GM19467 (cell line): ENCODE measurements around the gene NCL.
A peak's percentile ranks its signal among the peaks of the same experiment; 100 is the strongest.
"Not testable (repeated sequence)": the region's sequence is repeated elsewhere in the genome, so short reads cannot be mapped to it uniquely, and the experiment has no call there.

Experiments
- ATAC-seq: cut with Tn5 transposase; IDR thresholded peaks from one replicate; pipeline ENCODE4 v1.9.1; 2021; ENCODE audit warnings: mild to moderate bottlenecking, moderate library complexity; ENCODE audit not compliant: unreplicated experiment

The NCL gene

GRCh38 chr2:231469583-231469950 lies 5.3 kb upstream of the NCL start:
- ATAC-seq, result no peak

DNA sequence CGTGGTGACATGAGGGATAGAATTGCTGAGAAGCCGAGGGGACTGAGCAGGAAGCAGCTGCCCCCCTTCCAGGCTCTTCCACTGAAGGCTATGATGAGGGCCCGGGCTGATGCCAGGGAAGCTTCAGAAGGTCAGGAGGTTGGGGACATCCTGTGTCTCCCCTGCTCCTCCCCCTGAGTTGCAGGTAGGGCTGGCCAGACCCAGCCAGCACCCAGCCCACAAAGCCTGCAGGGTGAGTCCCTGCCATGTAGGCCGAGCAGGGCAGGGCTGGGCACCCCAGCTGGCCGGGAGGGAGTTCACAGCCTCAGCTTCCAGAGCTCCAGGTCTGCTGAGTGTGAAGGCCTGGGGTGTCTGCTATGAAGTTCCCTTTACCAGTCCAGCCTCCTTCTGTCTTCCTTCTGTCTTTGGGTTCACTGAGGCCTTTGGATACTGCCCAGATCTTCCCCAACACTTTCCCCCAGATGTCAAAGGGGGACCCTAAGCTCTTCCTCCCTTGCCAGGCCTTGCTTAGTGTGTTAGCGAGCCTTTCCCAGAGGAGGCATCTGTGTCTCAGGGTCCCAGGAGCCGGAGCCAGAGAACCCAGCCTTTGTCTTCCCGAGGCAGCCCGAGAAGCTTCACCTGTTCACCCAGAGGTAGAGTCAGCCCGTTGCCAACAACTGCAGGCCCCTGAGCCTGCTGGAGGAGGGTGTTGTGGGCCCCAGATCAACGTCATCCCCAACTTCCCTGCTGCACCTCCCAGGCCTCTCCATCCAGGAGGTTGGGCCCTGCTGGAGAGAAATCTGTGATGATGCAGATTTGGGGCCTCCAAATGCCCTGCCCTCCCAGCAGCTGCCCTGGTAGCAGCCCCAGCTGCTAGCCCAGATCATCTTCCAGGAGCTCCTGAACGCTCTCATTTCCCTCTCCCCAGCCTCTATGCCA lies 3.6 kb upstream of the NCL start:
- no peak for ATAC-seq

DNA sequence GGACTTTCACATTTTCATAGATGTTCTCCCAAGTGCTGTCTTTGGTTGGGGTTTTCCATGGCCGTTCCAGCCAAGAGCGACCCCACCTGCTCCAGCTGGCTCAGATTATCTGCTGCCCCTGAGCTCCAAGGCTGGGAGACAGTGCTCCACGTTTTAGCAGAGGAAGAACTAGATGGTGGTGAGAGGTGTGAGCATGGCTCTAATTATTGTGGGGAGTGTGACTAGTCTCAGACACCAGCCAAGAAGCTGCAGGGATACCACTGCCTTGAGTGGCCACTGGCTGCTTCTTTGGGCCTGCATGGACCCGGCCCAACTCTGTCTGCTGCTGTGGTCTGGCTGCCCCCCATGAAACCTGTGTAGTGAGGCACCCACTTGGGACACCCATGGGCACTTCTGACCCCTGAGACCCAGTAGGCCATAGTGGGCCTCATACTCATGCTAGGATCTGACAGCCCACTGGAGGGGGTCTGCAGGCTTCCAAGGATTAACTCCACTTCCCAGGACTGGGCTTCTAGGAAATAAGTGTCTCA lies 2.8 kb upstream of the NCL start:
- ATAC-seq, result no peak

GRCh38 chr2:231464576-231465540 lies 574 bp upstream of the NCL start:
- ATAC-seq, result peak; percentile 0

GRCh38 chr2:231462729-231463465 lies 1.4 kb downstream of the NCL start:
- ATAC-seq, result no peak

- no peak for ATAC-seq
Observed at GRCh38 chr2:231461516-231461971, 2.7 kb downstream of the NCL start.

- not testable (repeated sequence) for ATAC-seq
Observed at GRCh38 chr2:231460841-231461240, 3.4 kb downstream of the NCL start.

GRCh38 chr2:231460073-231460835 lies 4.0 kb downstream of the NCL start:
- no peak for ATAC-seq

GRCh38 chr2:231458368-231458767 lies 5.9 kb downstream of the NCL start:
- ATAC-seq, result no peak

- no peak for ATAC-seq
Observed at GRCh38 chr2:231457101-231457500, 7.2 kb downstream of the NCL start.

DNA sequence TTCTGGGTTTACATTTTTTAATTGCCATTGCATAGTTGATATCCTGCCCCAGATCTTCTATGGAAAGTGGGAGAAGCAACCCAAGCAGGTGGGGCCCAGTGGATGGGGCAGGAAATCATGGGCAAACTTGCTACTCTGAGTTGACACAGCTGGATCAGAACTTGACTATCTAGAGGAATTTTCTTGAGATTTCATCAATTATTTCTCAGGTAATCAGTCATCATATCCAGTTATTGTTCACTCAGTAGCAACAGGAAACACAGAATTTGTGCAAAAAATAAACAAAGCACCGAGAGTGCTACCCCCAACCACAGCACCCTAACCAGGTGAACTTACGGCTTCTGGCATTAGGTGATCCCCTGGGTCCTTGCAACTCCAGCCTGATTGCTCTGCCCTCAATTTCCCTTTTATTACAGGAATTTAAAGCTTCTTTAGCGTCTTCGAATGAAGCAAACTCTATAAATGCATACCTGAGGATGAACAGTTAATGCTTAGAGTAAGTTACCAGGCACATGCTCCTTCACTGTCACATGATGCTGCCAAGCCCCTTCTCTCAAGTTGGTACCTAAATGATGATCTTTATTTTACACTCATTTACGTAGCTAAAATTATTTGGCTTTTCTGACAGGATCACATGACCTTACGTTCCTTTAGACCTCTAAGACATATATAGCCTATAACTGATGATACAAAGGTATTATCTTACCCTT lies 7.8 kb downstream of the NCL start:
- no peak for ATAC-seq

GRCh38 chr2:231455890-231456289 lies 8.4 kb downstream of the NCL start:
- ATAC-seq, result no peak

DNA sequence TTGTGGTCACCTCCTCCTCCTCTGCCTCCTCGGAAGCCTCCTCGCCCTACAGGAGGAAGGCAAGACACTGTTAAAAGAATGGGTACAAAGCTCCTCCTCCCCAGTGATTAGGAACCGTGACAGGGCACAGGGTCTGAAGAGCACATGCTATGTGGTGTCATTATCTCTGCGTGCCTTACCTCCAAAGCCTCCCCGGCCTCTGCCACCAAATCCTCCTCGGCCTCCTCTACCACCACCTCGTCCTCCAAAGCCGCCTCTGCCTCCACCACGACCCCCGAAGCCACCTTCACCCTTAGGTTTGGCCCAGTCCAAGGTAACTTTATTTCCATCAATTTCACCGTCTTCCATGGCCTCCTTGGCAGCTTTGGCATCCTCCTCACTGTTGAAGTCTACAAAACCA lies 9.1 kb downstream of the NCL start:
- no peak for ATAC-seq

DNA sequence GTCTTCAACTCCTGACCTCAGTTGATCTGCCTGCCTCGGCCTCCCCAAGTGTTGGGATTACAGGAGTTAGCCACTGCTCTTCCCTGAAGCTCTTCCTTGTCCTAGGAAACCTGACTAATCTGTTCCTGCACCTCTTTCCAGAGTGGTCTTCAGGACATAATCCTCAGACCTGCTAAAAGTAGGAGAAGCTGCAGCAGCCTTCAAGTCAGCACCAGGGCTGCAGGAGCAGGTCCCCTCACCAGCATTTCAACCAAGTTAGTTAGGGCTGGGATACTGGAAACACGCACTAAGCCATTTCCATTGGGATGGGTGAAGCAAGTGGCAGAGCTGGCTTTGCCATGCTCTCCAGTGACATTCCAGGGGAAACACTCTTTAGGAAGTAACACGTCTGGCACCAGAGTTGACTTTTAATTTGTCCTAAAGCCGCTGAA lies 9.9 kb downstream of the NCL start:
- ATAC-seq, result no peak

GRCh38 chr2:231452799-231453508 lies 11.3 kb downstream of the NCL start:
- ATAC-seq, result no peak

DNA sequence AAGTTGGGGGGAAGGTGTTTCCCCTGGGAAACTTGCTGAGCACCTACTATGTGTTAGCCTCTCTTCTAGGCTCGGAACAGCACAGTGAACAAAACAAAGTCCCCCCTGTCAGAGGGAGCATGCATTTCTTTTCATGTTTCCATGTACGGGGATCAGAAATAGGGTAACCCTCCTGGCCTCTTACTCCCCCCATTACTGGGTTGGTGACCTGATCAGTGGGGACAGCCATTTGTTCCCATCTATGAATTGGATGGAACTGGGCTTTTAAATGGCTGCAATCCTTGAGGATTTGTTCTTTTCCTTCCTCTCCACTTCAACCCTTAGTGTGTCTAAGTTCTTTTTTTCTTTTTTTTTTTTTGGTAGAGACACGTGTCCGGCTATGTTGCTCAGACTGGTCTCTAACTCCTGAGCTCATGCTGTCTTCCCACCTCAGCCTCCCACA lies 13.7 kb downstream of the NCL start:
- no peak for ATAC-seq

GRCh38 chr2:231449503-231450054 lies 14.7 kb downstream of the NCL start:
- no peak for ATAC-seq

DNA sequence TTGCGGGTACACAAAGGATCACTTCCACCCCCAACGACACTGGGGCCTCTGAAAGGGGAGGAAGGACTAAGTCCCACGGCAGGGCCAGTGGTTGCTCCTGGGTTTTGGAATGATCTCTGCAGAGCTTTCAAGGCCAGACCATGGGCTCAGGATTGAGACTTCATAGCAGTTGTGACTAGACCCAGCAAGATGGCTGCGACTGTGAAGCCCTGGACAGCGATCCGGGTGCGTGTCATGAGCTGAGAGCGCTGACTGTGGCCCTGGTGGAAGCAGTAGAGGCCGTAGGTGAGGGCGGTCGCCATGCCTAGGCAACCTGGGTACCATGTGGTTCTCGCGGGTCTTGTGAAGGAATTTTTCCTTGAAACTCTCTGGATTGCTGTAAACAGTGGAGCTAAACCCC lies 27.3 kb downstream of the NCL start:
- ATAC-seq, result no peak
